WERI-Rb-1 (cell line): Measurements from ENCODE around the gene IL20RA.
"Not testable (repeated sequence)": the region's sequence is repeated elsewhere in the genome, so short reads cannot be mapped to it uniquely, and the experiment has no call there.

Source experiments
- DNase-seq: peaks from one replicate; pipeline ENCODE4 v3.0.0-alpha.2; 2020
- H3K27ac ChIP-seq: fragments of 250-450 bp; sonication (Bioruptor Pico); 2 replicates; pipeline ENCODE4 v1.5.1; 2020; ENCODE audit warnings: mild to moderate bottlenecking, moderate library complexity
- H3K27me3 ChIP-seq: fragments of 250-450 bp; sonication (Bioruptor Pico); 2 replicates; pipeline ENCODE4 v1.5.1; 2021; ENCODE audit warnings: mild to moderate bottlenecking, low read depth, moderate library complexity; ENCODE audit not compliant: insufficient read depth, severe bottlenecking
- H3K36me3 ChIP-seq: fragments of 250-450 bp; sonication (Bioruptor Pico); 2 replicates; pipeline ENCODE4 v1.5.1; 2020; ENCODE audit warnings: mild to moderate bottlenecking, moderate library complexity
- H3K4me3 ChIP-seq: 2 replicates; pipeline ENCODE4 v1.5.1; 2011; ENCODE audit warnings: low read depth, mild to moderate bottlenecking, control low read depth, low read length
- H3K9me3 ChIP-seq: fragments of 250-450 bp; sonication (Bioruptor Pico); 2 replicates; pipeline ENCODE4 v1.5.1; 2021; ENCODE audit warnings: mild to moderate bottlenecking, moderate library complexity; ENCODE audit not compliant: severe bottlenecking
- CTCF ChIP-seq: IDR thresholded peaks from 2 replicates; pipeline ENCODE4 v1.5.1; 2011; ENCODE audit warnings: low read depth, mild to moderate bottlenecking, control low read depth, inconsistent platforms, low read length

IL20RA gene

GRCh38 chr6:136982928-136983327 lies 61.8 kb downstream of the IL20RA start:
- no peaks in the 10 kb centered on the region for H3K27me3 ChIP-seq

GRCh38 chr6:136980070-136980469 lies 64.7 kb downstream of the IL20RA start:
- TF ChIP-seq CTCF: no peak
- H3K36me3 ChIP-seq: no peaks in the 10 kb centered on the region
- no peak overlapping the region for H3K4me3 ChIP-seq
- H3K27ac ChIP-seq: peak overlapping the region; percentile 47
- H3K27me3 ChIP-seq: no peaks in the 10 kb centered on the region
- no peaks in the 10 kb centered on the region for H3K9me3 ChIP-seq
- DNase-seq: peak; percentile 73

More at GRCh38 chr6:136982928-136983327, 61.8 kb downstream of the IL20RA start:
- TF ChIP-seq CTCF: no peak
- no peak overlapping the region for H3K4me3 ChIP-seq
- no peaks in the 10 kb centered on the region for H3K9me3 ChIP-seq
- H3K27ac ChIP-seq: no peak overlapping the region
- no peak for DNase-seq
- no peaks in the 10 kb centered on the region for H3K36me3 ChIP-seq

GRCh38 chr6:136979206-136979605 lies 65.6 kb downstream of the IL20RA start:
- no peaks in the 10 kb centered on the region for H3K27me3 ChIP-seq
- no peak for DNase-seq
- H3K9me3 ChIP-seq: no peaks in the 10 kb centered on the region
- no peak for TF ChIP-seq CTCF
- no peaks in the 10 kb centered on the region for H3K36me3 ChIP-seq
- H3K4me3 ChIP-seq: no peak overlapping the region
- H3K27ac ChIP-seq: no peak overlapping the region

DNA sequence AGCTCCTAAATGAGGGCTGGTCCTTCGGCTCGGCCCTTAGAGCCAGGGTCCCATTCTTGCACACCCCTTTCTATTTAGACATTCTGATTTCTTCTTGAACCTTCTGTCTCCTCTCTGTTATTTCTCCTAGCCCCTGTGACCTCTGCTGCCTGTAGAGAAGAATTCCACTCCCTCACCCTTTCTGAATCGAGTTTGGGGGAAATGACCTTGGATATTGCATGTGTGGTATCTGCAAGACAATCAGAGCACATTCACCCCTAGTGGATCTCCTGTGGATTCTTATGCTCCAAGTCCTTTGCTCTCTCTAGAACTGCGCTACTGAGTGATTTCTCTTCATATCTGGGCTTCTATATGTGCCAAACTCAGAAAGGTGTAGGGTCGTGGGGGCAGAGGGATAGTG lies 67.7 kb downstream of the IL20RA start:
- no peak for DNase-seq
- TF ChIP-seq CTCF: no peak
- no peaks in the 10 kb centered on the region for H3K27me3 ChIP-seq
- H3K4me3 ChIP-seq: no peak overlapping the region
- no peaks in the 10 kb centered on the region for H3K9me3 ChIP-seq
- no peak overlapping the region for H3K27ac ChIP-seq
- no peaks in the 10 kb centered on the region for H3K36me3 ChIP-seq

- Histone ChIP-seq H3K9me3 (no peaks in the 10 kb centered on the region), H3K27ac (no peak overlapping the region), H3K36me3 (no peaks in the 10 kb centered on the region), H3K4me3 (no peak overlapping the region), H3K27me3 (no peaks in the 10 kb centered on the region)
- DNase-seq: no peak
- TF ChIP-seq CTCF: no peak
Measured at GRCh38 chr6:136975089-136975715, 69.6 kb downstream of the IL20RA start.

DNA sequence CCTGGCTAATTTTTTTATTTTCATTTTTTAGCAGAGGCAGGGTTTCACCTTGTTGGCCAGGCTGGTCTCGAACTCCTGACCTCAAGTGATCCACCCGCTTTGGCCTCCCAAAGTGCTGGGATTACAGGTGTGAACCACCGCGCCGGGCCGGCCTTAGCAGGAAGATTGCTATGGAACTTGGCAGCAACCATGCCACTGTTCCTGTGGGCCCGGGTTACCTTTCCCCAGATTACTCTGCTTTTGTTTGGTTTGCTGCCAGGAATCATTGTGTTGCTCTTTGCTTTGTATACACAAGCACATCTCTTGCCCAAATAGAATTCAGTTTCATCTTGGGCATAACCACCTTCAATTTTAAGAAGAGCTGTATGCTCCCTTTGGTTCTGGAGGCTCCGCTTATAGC lies 71.0 kb downstream of the IL20RA start:
- DNase-seq: not testable (repeated sequence)

More for the DNA sequence above, 71.0 kb downstream of the IL20RA start:
- H3K27me3 ChIP-seq, H3K27ac ChIP-seq, H3K4me3 ChIP-seq, H3K9me3 ChIP-seq, H3K36me3 ChIP-seq: not testable (repeated sequence)
